ENCODE results near the gene SLIT3.

DNA sequence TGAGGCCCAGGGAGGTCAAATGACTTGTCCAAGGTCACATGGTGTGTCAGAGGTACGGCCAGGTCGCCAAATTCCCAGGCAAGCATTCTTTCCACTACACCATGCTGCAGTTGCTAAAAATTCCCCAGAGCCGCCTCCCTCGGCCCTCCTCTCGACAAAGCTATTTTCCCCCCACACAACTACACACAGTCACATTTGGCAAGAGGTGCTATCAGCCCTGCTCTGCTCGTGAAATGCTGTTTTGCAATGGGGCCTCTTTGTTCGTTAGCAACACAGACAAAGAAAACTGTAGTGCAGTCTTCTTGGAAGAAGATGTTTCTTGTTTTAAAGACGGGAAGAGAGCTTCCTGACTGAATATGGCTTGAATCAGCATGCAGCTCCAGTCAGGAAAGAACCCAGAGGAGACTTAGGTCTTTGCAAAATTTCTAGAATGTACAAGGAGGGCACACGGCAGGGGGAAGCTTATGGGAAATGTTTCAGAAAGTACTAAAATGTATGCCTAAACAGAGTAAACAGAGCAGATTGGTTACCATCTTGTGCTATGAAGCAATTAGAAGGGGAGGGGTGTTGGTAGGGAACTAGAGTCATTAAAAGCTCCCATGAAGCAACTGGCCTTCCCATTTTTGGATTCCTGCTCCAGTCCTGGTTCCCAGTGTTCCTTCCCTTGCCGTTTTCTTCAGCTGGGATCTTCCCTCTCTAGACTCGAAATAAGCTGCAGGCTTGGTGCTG, 14.2 kb downstream of the SLIT3 start:
- TF ChIP-seq, protein P1, sequence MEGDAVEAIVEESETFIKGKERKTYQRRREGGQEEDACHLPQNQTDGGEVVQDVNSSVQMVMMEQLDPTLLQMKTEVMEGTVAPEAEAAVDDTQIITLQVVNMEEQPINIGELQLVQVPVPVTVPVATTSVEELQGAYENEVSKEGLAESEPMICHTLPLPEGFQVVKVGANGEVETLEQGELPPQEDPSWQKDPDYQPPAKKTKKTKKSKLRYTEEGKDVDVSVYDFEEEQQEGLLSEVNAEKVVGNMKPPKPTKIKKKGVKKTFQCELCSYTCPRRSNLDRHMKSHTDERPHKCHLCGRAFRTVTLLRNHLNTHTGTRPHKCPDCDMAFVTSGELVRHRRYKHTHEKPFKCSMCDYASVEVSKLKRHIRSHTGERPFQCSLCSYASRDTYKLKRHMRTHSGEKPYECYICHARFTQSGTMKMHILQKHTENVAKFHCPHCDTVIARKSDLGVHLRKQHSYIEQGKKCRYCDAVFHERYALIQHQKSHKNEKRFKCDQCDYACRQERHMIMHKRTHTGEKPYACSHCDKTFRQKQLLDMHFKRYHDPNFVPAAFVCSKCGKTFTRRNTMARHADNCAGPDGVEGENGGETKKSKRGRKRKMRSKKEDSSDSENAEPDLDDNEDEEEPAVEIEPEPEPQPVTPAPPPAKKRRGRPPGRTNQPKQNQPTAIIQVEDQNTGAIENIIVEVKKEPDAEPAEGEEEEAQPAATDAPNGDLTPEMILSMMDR (conservative IDR thresholded peaks at IDR 0.05; ENCODE audit: low read depth in 2 of 2): no peak
- TF ChIP-seq EZH2 (IDR thresholded peaks at IDR 0.05; ENCODE audit: low read depth, unreplicated experiment) (no peak), EZH2phosphoT487 (IDR thresholded peaks at IDR 0.05; ENCODE audit: unreplicated experiment) (no peak), POLR2AphosphoS5 (IDR thresholded peaks at IDR 0.05; ENCODE audit: low read depth) (no peak), JUNB (IDR thresholded peaks at IDR 0.05; ENCODE audit: unreplicated experiment) (no peak), CREB1 (CRISPR knock-in tag; IDR thresholded peaks at IDR 0.05; ENCODE audit: low read depth) (no peak), ZNF331 (CRISPR knock-in tag; IDR thresholded peaks at IDR 0.05; ENCODE audit: low read depth) (no peak), ZNF114 (CRISPR knock-in tag; IDR thresholded peaks at IDR 0.05) (no peak), STAT1 (IDR thresholded peaks at IDR 0.05; ENCODE audit: unreplicated experiment) (no peak)
- TF ChIP-seq, protein P2, sequence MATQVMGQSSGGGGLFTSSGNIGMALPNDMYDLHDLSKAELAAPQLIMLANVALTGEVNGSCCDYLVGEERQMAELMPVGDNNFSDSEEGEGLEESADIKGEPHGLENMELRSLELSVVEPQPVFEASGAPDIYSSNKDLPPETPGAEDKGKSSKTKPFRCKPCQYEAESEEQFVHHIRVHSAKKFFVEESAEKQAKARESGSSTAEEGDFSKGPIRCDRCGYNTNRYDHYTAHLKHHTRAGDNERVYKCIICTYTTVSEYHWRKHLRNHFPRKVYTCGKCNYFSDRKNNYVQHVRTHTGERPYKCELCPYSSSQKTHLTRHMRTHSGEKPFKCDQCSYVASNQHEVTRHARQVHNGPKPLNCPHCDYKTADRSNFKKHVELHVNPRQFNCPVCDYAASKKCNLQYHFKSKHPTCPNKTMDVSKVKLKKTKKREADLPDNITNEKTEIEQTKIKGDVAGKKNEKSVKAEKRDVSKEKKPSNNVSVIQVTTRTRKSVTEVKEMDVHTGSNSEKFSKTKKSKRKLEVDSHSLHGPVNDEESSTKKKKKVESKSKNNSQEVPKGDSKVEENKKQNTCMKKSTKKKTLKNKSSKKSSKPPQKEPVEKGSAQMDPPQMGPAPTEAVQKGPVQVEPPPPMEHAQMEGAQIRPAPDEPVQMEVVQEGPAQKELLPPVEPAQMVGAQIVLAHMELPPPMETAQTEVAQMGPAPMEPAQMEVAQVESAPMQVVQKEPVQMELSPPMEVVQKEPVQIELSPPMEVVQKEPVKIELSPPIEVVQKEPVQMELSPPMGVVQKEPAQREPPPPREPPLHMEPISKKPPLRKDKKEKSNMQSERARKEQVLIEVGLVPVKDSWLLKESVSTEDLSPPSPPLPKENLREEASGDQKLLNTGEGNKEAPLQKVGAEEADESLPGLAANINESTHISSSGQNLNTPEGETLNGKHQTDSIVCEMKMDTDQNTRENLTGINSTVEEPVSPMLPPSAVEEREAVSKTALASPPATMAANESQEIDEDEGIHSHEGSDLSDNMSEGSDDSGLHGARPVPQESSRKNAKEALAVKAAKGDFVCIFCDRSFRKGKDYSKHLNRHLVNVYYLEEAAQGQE (IDR thresholded peaks at IDR 0.05; ENCODE audit: unreplicated experiment): no peak

Measured in GM23338 (cell line).